Ovary (tissue), 3 donors: ENCODE results near the gene CAMK2D.

Experiments used
- CTCF ChIP-seq, 3 donors: fragments of 450-650 bp in 2 of 3; fragments of 200-600 bp in 1 of 3; IDR thresholded peaks; one replicate each; pipeline versions ENCODE4 v1.5.1 to v1.8.0; 2016 to 2022; ENCODE audit warnings: antibody characterized with exemption in 3 of 3, mild to moderate bottlenecking in 1 of 3
- EP300 ChIP-seq: sonication (generic); formaldehyde crosslinking; IDR thresholded peaks from one replicate; pipeline ENCODE4 v1.6.1; 2017; ENCODE audit warnings: antibody characterized with exemption
- POLR2A ChIP-seq: fragments of 450-650 bp; IDR thresholded peaks from one replicate; pipeline ENCODE4 v1.6.1; 2017; ENCODE audit warnings: antibody characterized with exemption, mild to moderate bottlenecking, moderate library complexity
- donor health status: DM: no; HTN: no; CAD: no.

GRCh38 chr4:113666386-113667114 is 95.0 kb downstream of the CAMK2D start:
- TF ChIP-seq POLR2A (no peak), CTCF (IDR thresholded peaks at IDR 0.05) (no peak), EP300 (no peak)
